Measurements from ENCODE around the gene IGHMBP2.

The IGHMBP2 gene

DNA sequence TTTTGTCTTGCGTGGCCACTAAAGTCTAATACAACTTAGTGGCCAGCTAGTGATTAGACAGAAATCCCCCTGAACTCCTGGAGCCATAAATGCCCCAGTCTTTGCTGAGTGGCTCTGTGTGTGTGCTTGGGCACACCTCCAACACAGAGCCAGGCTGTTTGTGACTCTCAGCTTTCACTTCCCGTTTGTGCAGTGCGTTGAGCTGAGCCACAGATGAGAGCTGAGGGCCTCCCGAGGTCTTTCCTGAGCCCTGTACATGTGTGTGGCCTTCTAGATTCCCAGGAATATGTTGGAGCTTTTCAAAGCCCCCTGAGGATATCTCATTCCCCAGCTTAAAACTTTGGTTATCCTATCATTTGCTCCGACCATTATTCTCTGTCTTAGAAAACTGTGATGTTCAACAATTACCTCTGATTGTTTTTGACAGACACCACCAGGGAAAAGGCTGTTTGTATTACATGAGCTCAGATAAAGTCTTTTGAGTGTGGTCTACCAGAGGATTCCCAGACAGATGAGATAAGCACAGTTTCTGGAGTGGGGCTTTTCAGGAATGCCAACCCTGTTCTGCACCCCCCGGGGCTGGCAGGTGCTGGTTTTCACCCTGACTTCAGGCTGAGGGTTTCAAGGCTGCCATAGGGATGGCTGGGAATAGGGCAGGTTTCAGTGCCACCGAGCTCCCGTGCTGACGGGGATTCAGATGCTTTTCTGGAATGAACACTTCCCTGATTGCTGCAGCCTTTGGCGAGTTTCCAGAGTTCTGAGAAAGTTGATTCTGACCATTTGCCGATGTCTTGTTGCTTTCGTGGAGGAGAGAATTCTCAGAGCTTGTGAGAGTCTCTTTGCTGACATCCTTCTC, 23.8 kb downstream of the IGHMBP2 start:
- peak in 4 of 51 donors; percentile 4 to 10 (median 8) for DNase-seq

DNA sequence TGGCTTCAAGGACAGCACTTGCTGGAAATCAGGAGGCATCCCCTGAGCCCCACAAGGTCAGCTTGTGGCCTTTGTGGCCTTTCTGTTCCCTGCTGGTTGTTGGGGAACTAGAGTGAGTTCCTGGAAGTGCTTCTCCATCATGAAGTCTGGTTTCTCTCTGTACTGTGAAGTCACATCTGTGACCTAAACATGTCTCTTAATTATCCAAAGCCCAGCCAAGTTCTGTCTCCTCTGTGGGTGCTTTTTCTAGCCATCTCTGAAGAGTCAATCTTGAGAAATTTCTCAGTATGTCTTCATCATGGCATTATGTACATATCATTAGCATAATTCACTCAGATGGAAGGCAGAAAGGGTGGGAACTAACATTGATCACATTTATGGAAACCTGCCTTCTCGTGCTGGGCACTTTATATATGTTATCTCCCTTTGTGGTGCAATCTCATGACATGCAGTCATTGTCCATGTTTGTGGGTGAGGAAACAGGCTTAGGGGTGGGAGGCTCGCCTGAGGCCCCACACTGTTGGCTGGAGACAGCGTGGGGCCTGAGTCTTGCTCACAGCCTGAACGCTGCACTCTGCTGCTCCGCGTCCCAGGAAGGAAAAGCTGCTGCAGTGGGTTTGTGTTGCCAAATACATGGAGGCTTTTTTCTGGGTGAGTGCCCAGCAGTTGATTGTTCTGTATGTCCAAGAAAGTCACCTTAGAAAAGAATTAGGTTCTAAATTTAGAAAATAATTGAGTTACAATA, 24.6 kb downstream of the IGHMBP2 start:
- no peak for DNase-seq

DNA sequence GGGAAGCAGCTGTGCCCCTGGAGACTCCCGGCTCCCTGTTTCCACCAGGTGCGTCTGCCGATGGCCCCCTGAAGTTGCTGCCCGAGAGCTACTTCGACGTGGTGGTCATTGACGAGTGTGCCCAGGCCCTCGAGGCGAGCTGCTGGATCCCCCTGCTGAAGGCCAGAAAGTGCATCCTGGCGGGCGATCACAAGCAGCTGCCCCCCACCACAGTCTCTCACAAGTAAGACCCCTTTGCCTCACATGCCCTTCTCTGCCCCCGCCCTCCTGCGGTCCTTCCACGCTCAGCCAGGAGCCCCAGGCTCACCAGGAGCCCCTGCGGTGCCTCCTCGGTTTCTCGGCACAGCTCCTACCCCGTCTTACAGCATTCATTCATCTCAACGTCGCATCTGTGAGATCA, 25.4 kb downstream of the IGHMBP2 start:
- DNase-seq, result no peak

DNA sequence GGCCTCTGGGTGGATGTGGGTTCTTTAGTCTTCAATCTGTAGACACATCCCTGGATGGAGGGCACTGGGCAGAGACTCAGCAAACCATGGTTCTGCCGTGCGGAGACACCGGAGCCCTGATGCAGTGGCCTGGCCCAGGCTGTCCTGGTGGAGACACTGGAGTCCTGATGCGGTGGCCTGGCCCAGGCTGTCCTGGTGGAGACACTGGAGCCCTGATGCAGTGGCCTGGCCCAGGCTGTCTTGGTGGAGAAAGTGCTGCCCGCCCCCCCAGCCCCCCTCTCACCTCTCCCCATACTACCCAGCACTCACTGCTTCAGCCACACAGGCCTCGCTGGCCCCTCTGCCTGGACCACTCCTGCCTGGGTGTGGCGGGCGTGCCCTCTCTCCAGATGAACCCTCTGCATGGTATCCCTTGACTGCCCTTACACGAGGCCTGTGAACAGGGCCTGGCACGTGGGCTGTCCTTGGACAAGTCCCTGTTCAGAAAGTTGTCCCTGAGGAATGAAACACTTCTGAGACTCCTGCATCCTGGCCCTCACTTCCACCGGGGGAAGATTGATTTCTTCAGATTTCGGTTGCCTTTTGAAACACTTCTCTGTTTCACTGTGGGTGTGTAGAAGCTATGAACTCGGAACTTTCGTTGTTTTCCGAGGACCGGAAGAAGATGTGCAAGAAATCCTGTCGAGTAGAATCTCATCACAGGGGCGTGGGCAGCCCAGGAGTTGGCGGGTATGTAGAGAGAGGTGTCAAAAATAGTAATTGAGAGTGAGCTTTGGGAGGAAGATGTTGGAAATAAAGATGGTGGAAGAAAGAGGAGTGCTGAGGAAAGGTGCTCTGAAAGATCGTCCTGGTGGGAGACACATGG, 26.2 kb downstream of the IGHMBP2 start:
- DNase-seq, result no peak

DNA sequence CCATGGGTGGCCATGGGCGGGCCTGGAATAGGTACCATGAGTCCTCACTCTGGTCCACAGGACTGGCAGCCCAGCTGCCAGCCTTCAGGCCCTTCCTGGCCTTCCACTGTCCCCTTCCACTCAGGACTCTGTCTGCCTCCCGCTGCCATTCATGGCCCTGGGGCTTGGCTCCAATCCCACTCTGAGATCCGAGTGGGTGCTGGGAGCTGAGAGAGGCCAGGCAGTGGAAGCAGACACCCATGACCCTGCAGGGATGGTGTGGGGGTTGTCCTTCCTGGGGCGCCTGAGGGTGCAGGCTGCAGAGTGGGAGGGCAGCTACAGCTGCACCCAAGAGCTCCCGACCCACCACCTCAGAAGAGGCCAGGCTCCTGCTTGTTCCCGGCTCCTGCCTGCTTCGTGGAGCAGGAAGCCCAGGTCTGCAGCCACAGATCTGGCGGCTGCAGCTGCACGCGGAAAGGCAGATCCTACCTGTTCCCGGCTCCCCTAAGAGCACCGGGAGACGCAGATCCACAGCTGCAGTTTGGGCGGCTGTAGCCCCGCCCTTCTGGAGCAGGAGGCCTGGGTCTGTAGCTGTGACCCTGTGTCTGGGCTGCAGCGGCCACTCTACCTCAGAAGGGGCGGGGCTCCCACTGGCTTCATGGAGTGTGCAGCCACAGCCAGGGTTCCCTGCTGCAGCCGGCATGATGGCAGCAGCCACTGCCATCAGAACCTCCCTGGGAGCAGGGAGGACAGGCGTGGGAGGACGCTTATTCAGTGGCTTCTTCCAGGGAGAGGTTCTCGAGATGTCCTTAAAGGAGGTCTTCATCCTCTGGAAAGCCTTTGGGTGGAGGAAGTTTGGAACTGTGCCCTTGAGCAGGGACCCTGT, 27.5 kb downstream of the IGHMBP2 start:
- no peak for DNase-seq

DNA sequence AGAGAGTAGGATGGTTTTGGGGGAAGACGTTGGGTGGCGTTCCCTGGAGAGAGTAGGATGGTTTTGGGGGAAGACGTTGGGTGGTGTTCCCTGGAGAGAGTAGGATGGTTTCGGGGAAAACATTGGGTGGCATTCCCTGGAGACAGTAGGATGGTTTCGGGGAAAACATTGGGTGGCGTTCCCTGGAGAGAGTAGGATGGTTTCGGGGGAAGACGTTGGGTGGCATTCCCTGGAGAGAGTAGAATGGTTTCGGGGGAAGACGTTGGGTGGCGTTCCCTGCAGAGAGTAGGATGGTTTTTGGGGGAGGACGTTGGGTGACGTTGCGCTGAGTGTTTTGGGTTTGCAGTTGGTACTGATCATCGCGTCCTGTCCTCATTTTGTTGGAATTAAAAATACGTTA, 28.2 kb downstream of the IGHMBP2 start:
- DNase-seq, result no peak

DNA sequence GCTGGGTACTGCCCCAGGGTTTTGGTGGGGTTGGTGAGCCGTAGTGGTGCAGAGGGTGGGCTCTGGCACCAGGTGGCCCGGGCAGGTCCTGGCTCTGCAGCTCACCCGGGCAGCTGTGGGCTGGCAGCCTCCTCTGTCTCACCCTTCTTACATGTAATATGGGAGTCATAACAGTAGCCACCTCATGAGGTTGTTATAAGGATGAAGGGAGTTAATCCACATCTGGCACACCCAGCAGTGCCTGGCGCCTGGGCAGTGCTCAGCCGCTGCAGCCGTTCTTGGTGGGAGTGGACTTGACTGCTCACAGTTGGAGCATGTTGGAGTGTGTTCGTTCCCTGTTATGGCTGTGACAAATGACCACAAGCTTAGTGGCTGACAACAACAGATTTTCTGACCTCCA, 28.7 kb downstream of the IGHMBP2 start:
- DNase-seq, result no peak

DNA sequence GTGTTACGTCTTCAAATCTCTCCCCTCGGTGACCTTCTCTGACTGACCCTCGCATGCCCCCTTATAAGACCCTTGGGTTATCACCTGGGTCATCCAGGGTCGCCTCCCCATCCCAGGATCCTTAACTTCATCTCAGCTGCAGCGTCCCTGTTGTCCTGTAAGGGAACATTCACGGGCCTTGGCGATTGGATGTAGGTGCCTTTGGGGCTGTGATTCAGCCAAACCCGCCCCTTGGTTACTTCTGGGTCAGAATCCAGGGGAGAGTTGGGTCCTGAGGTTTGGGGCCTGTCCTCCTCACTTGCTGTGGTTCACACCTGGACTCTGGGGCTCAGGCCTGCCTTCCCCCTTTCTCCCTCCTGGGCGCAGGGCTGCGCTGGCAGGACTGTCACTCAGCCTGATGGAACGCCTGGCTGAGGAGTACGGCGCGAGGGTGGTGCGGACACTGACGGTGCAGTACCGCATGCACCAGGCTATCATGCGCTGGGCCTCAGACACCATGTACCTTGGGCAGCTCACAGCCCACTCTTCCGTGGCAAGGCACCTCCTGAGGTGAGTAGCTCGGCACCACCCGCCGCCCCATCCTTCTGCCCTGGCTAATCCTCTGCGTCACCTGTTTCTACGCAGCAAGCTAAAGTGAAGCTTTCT, 29.4 kb downstream of the IGHMBP2 start:
- DNase-seq, result no peak

DNA sequence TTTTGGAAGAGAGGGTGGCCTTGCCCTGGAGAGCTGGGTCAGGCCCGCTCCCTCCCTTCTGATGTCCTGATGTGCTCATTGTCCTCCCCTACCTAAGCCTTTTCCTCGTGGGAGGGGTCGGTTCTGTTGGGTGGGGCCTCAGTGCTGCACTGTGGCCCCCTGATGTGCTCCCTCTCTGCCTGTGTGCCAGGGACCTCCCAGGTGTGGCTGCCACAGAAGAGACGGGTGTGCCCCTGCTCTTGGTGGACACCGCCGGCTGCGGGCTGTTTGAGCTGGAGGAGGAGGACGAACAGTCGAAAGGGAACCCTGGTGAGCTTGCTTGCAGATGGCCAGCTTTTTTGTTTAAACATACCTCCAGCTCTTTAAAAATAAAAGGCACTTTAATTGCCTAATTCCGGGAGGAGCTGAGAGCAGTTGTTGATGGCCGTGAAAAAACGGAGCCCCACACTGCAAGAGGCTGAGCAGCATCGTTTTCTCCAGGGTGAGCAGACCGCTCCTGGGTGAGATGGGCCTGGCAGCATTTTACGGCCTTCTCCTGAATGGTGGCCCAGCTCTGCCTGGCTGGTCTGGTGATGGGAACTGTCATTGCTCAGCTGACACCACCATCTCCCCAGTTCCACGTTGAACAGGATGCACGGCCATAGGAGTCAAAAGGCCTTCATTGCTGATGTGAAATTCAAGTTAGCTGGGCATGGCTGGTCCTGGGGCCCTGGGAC, 30.1 kb downstream of the IGHMBP2 start:
- DNase-seq, result no peak

DNA sequence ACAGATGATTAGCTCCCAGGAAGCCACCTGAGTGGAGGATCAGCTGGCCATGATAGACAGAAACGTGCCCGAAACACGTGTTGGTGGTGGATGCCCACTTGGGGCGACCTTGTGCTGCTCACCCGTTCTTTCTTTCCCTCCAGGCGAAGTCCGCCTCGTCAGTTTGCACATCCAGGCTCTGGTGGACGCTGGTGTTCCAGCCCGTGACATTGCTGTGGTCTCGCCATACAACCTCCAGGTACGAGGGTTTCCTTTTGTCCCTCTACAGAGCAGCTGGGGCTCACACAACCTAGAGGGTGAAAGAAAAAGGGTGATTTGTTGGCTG, 30.6 kb downstream of the IGHMBP2 start:
- DNase-seq, result no peak

DNA sequence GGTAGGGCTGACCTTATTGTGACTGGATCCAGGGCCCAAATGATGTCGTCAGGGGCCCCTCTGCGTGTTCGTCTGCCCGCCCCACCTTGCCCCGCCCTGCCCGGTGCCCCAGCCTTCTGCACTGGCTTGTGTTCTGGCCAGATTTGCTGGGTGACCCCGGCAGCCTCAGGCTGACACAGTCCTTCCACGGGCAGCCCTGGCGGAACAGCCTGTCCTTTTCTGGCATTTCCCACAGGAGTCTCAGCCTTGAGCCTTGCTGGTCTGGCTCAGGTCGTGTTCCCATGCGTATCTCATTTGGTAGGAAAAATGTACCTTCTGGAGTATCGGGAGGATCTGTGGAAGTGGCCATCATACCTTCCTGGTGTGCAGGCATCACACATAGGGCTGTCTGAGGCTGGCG, 31.0 kb downstream of the IGHMBP2 start:
- DNase-seq, result no peak

DNA sequence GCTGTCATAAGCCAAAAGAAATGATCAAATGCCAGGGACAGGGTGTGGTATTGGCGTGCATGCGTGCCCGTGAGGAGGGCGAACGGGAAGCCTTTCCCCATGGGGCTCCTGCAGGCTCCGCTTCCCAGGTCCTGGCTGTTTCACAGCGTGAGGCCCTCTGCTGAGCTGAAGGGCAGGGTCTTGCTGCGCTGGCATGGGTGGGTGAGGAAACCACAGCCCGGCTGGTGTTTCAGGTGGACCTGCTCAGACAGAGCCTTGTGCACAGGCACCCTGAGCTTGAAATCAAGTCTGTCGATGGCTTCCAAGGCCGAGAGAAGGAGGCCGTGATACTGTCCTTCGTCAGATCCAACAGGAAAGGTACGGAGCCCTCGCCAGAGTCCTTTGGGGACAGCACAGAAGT, 31.4 kb downstream of the IGHMBP2 start:
- no peak for DNase-seq

DNA sequence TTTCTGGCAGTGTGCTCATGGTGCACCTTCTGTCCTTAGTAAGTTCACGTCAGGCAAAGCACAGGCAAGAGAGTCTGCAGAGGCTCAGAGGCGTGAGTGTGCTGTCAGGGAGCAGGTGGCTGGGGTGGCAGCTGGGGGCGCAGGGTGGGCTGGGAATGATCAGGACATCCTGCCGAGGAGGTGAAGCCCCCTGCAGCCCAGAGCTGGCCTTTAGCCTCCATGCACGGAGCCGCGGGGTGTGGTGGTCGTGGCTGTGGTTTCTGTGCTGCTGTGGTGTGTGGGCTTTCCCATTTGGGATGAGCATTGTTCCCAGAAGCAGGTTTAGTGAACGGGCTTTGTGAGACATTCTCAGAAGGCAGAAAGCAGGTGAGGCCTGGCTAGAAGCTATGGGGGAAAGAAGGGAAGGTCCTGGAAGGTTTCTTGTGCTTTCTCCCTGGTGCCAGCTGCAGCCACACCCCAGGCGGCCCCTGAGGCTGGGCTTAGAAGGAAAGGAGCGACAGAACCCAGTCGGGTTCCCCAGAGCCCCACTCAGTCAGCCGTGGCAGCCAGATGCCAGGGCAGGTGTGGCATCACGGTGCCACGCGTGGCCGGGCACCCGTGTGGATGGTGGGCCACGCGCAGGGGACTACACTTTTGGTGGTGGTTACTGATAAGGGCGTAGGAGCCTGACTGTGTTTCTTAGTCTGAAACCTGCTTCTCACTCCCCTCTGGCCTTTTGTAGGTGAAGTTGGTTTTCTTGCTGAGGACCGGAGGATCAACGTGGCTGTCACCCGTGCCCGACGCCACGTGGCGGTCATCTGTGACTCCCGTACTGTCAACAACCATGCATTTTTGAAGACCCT, 32.0 kb downstream of the IGHMBP2 start:
- DNase-seq, result no peak

DNA sequence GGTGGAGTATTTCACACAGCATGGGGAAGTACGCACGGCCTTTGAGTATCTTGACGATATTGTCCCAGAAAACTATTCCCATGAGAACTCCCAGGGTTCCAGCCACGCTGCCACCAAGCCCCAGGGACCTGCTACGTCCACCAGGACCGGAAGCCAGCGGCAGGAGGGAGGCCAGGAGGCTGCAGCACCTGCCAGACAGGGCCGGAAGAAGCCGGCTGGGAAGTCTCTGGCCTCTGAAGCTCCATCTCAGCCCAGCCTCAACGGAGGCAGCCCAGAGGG, 32.6 kb downstream of the IGHMBP2 start:
- DNase-seq, result no peak

DNA sequence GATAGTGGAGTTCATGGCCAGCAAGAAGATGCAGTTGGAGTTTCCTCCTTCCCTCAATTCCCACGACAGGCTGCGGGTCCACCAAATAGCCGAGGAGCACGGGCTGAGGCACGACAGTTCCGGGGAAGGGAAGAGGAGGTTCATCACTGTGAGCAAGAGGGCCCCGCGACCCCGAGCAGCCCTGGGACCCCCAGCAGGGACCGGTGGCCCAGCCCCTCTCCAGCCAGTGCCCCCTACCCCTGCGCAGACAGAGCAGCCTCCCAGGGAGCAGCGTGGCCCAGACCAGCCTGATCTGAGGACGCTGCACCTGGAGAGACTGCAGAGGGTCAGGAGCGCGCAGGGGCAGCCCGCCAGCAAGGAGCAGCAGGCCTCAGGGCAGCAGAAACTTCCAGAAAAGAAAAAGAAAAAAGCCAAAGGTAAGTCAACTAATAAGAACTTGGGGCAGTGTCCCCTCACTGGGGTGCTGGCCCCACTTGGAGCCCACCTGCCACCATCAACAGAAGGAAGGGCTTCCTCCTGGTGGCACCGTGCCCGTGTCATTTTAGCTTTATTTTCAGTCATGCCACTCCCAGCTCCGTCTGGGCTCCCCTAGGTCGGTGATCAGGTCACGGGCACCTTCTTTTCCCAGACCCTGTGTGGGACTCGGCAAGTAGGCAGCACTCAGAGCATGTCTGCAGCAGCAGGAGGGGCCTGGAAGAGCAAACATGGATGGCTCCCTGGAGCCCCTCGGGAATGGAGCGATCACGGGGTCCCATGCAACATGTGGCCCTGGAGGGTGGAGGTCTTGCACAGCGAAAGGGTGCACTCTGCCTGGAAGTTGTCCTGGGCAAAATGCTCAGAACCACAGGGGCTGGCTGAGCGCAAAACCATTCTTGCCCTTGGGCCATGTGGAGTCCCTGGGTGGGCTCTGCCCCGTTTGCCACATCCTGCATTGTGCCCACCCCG, 33.3 kb downstream of the IGHMBP2 start:
- DNase-seq, result no peak

DNA sequence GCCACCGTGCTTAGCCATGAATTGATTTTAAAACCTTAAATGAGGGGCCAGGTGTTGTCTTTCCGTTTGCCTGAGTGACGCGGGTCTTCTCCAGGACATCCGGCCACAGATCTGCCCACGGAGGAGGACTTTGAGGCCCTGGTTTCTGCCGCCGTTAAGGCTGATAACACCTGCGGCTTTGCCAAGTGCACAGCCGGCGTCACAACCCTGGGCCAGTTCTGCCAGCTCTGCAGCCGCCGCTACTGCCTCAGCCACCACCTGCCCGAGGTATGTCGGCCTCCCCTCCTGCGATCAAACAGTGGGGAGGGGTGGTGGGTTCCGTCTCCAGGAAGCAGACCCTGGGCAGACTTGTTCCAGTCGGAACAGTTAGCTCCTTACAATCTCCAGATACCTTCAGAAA, 34.4 kb downstream of the IGHMBP2 start:
- DNase-seq, result no peak

DNA sequence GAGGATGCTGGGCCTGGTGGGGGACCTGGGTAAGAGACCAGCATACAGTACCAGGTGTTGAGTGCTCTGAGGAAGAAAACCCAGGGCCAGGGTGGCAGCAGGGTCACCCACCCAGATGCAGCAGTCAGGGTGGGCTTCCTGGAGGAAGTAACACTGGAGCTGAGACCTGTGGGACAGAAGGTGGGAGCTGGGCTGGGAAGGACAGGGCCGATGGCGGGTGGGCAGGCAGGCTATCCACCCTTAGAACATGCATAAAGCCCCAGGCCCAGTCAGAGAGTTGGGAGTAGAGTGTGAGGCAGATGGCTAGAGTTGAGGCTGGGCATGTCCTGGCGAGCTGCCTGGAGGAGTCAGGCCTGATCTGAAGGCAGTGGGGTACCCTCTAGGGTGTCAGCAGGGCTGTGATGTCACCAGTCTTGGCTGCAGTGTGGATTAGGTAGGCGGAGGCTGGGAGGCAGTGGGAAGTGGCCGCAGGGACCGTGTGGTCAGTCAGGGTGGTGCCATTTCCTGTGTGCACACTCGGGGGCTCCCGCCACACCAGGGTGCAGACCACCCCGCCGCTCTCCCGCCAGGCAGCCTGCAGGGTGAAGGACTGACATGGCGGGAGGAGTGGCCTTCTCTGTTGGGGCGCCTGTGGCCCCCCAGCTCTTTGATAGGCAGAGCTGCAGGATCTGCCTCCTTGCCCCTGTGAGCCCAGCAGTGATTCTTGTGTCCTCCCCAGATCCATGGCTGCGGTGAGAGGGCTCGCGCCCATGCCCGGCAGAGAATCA, 35.3 kb downstream of the IGHMBP2 start:
- no peak for DNase-seq
